ENCODE measurements around the gene NRF1. TPM values are rescaled to one million over a fixed set of nuclear protein-coding genes. Genes with fewer than 3 reads are reported as not detected.
A peak's percentile ranks its signal among the peaks of the same experiment; 100 is the strongest.

Gene NRF1
- total and polyA plus RNA-seq, 5 donors = 5.7 to 20.0 (median 18.8) TPM

DNA sequence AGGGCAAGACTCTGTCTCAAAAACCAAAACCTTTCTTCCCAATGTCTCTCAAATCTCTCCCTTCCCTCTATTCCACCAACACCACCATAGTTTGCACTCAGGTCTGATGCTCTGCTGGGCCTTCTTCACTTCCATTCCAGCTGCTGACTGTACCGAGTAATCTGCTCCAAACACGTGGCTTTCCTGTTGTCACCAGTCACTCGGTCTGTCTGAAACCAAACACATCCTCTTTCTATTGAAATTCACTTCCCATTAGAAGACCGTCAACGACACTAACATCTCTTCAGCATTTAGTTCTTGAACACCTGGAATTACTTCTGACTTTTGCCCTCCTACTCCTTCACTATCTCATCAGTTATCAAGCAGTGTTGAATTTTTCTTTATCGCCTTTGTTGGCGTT is 4.7 kb upstream of the NRF1 start:
- no peak overlapping the region for H3K4me3 ChIP-seq (ENCODE audit: low read length)
- 54% methylated on average over 7 of the region's 7 CpGs for WGBS
- no peaks in the 10 kb centered on the region for H3K9me3 ChIP-seq (ENCODE audit: control insufficient read depth, low read length)
- H3K27me3 ChIP-seq (ENCODE audit: control insufficient read depth, insufficient read depth) = no peaks in the 10 kb centered on the region
- DNase-seq (no peak), ATAC-seq (no peak)
- intact Hi-C loops (cut with DNase I) = no loop called here
- H3K27ac ChIP-seq (ENCODE audit: low read length) = no peak overlapping the region
- no peaks in the 10 kb centered on the region for H3K4me1 ChIP-seq (ENCODE audit: control insufficient read depth, insufficient read depth, low read length)

DNA sequence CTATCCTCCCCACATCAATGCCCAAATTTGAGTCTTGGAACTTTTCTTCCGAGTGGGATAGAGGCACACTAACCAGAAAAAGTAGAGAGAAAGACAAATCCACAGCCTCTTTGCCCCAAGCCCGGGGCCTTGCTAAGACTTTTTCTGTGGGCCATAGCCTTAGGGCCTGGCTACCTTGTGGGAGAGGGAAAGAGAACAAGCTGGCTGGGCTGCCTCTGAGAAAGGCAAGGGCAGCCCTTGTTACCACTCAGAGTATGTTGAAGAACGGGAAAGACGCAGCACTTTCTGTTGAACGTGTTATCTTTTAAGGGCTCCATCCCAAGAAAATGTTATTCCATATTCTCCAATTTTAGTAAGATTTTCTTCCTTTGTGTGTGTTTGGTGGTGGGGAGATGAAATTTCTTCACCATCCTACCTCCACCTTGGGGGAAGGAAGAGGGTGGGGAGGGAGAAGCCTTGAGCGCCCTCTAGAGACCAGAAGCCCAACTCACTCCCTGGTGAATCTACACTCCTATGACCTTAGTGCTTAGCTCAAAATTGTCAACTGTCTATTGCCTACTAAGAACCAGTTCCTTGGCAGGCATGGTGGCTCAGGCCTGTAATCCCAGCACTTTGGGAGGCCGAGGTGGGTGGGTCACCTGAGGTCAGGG is 3.9 kb upstream of the NRF1 start:
- H3K4me3 ChIP-seq (ENCODE audit: low read length) = no peak overlapping the region
- no peaks in the 10 kb centered on the region for H3K27me3 ChIP-seq (ENCODE audit: control insufficient read depth, insufficient read depth)
- H3K27ac ChIP-seq (ENCODE audit: low read length) = no peak overlapping the region
- WGBS = 76% methylated on average over 7 of the region's 7 CpGs
- H3K4me1 ChIP-seq (ENCODE audit: control insufficient read depth, insufficient read depth, low read length) = no peaks in the 10 kb centered on the region
- intact Hi-C loops (cut with DNase I) = no loop called here
- no peaks in the 10 kb centered on the region for H3K9me3 ChIP-seq (ENCODE audit: control insufficient read depth, low read length)
- DNase-seq = no peak
- no peak for ATAC-seq

DNA sequence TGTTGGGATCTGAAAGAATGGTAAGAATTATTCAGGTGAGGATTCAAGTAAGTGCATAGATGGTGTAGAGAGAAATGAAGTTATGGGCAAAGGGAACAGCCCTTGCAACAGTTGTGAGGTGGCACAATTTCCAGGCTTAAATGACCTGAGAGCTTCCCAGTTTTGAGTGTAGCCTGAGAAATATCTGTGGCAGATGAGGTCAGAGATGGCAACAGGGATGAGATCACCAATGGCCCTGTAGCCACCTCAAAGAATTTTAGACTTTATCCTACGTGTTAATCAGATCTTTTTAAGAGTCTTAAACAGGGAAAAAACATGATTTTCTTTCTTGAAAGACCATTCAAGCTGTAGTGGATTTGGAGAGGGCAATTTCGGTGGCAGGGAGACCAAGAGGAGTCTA is 1.9 kb upstream of the NRF1 start:
- no peaks in the 10 kb centered on the region for H3K9me3 ChIP-seq (ENCODE audit: control insufficient read depth, low read length)

DNA sequence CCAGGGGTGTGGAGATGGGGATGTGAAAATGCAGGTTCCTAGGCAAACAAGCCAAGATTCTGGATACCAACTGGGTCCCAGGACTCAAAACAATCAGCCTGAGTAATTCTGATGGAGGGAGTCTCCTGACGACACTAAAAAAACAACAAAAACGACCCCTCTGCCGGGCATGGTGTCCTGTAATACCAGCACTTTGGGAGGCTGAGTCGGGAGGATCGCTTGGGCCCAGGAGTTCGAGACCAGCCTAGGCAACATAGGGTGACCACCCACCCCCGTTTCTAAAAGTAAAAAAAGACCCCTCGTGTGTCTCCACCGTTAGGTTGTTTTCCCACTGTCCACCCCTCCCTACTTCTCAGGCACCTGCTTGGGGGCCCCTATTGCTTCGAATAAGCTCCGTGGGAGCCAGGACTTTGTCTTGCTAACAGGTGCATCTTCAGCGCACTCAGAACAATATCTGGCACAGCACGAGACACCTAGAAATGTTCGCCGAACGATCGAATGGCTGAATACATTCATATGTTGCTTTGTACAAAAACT is 743 bp upstream of the NRF1 start:
- no peaks in the 10 kb centered on the region for H3K9me3 ChIP-seq (ENCODE audit: control insufficient read depth, low read length)
- no peaks in the 10 kb centered on the region for H3K4me1 ChIP-seq (ENCODE audit: control insufficient read depth, insufficient read depth, low read length)
- ATAC-seq (no peak), DNase-seq (no peak)
- intact Hi-C loops (cut with DNase I) = no loop called here
- H3K4me3 ChIP-seq (ENCODE audit: low read length) = peak overlapping the region; percentile 97
- H3K27ac ChIP-seq (ENCODE audit: low read length) = peak overlapping the region; percentile 98
- H3K27me3 ChIP-seq (ENCODE audit: control insufficient read depth, insufficient read depth) = no peaks in the 10 kb centered on the region
- WGBS = 12% methylated on average over 17 of the region's 17 CpGs

More for the DNA sequence above, 1.9 kb upstream of the NRF1 start:
- Histone ChIP-seq H3K4me3 (ENCODE audit: low read length) (no peak overlapping the region), H3K27ac (ENCODE audit: low read length) (no peak overlapping the region), H3K27me3 (ENCODE audit: control insufficient read depth, insufficient read depth) (no peaks in the 10 kb centered on the region), H3K4me1 (ENCODE audit: control insufficient read depth, insufficient read depth, low read length) (no peaks in the 10 kb centered on the region)
- 87% methylated on average over 2 of the region's 2 CpGs for WGBS
- DNase-seq (no peak), ATAC-seq (no peak)
- intact Hi-C loops (cut with DNase I) = no loop called here

DNA sequence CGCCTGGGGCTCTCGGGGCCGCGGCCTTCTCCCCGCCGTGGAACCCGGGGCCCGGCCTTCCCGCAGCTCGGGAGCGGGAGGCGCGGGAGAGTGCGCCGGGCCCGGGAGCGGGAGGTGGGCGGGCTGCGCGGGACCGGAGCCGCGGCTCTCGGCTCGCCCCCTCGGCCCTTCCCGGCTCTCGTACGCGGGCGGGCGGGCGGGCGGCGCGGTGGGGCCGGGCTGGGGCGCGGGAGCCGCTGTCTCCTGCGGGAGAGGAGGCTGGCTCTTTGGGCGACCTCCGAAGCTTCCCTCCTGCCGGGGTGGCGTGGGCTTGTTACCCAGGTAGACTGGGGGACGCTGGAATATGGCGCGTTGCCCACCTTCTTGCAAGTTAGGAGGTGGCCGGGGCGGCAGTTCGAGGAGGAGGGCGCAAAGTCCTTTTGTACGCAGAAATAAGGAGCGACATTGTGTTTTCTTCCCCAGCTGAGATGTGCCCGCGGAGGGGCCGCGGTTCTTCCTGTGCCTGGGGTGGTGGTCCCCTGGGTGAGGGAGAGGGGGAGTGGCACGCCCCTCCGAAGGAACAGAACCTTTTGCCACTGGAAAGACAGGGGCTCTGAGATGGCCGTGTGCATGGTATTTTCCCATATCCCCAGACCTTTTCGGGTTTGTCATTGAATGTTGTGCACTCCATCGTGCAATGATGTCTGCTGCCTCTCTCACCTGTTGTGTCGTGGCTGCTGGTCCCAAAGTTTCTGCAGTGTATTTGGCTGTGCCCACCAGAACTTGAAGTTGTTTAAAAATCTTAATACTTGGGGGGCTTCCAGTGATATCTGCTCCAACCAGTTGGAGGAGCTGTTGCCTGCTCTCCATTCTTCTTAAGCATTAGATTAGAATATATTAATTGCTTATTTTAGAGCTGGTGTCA is 844 bp downstream of the NRF1 start:
- Histone ChIP-seq H3K9me3 (ENCODE audit: control insufficient read depth, low read length) (no peaks in the 10 kb centered on the region), H3K27ac (ENCODE audit: low read length) (peak overlapping the region; percentile 98), H3K4me1 (ENCODE audit: control insufficient read depth, insufficient read depth, low read length) (peaks cover 2% of the 10 kb centered on the region), H3K4me3 (ENCODE audit: low read length) (peak overlapping the region; percentile 97), H3K27me3 (ENCODE audit: control insufficient read depth, insufficient read depth) (no peaks in the 10 kb centered on the region)
- ATAC-seq (peak; percentile 22 to 36), DNase-seq (peak; percentile 66 to 85 (median 82))
- WGBS = under 1% methylated on average over 63 of the region's 64 CpGs
- intact Hi-C loops (cut with DNase I) = no loop called here

DNA sequence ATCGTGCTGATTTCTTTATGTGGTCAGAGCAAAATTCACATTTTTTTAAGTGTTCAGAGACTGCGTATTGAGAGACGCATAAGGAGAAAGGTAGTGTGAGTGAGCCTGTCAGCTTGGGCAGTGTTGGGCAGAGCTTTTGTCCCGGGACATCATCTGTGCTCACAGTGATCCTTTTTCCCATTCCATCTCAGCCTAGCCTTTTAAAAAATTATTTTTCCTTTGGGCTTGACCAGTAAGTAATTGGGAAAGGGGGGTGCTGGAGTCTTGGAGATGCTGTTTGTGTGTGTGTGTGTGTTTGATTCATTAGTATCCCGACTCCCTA is 1.5 kb downstream of the NRF1 start:
- DNase-seq = no peak
- no peaks in the 10 kb centered on the region for H3K27me3 ChIP-seq (ENCODE audit: control insufficient read depth, insufficient read depth)
- no peaks in the 10 kb centered on the region for H3K9me3 ChIP-seq (ENCODE audit: control insufficient read depth, low read length)
- peak overlapping the region; percentile 97 for H3K4me3 ChIP-seq (ENCODE audit: low read length)
- no peak overlapping the region for H3K27ac ChIP-seq (ENCODE audit: low read length)
- ATAC-seq = no peak
- peaks cover 2% of the 10 kb centered on the region for H3K4me1 ChIP-seq (ENCODE audit: control insufficient read depth, insufficient read depth, low read length)
- intact Hi-C loops (cut with DNase I) = no loop called here
- 26% methylated on average over 5 of the region's 5 CpGs for WGBS

GRCh38 chr7:129615018-129615417 is 3.5 kb downstream of the NRF1 start:
- H3K4me3 ChIP-seq (ENCODE audit: low read length) = no peak overlapping the region
- intact Hi-C loops (cut with DNase I) = no loop called here
- peaks cover 4% of the 10 kb centered on the region for H3K4me1 ChIP-seq (ENCODE audit: control insufficient read depth, insufficient read depth, low read length)
- H3K9me3 ChIP-seq (ENCODE audit: control insufficient read depth, low read length) = no peaks in the 10 kb centered on the region
- WGBS = 81% methylated on average over 1 of the region's 1 CpG
- DNase-seq = no peak
- H3K27ac ChIP-seq (ENCODE audit: low read length) = no peak overlapping the region
- no peak for ATAC-seq
- no peaks in the 10 kb centered on the region for H3K27me3 ChIP-seq (ENCODE audit: control insufficient read depth, insufficient read depth)

- H3K9me3 ChIP-seq (ENCODE audit: control insufficient read depth, low read length) = no peaks in the 10 kb centered on the region
- H3K27ac ChIP-seq (ENCODE audit: low read length) = no peak overlapping the region
- no peak for ATAC-seq
- no peaks in the 10 kb centered on the region for H3K27me3 ChIP-seq (ENCODE audit: control insufficient read depth, insufficient read depth)
- H3K4me1 ChIP-seq (ENCODE audit: control insufficient read depth, insufficient read depth, low read length) = peaks cover 4% of the 10 kb centered on the region
- no peak overlapping the region for H3K4me3 ChIP-seq (ENCODE audit: low read length)
- DNase-seq = no peak
- WGBS = 58% methylated on average over 4 of the region's 4 CpGs
- intact Hi-C loops (cut with DNase I) = no loop called here
Observed at GRCh38 chr7:129616530-129616929, 5.0 kb downstream of the NRF1 start.

GRCh38 chr7:129617178-129617577 is 5.7 kb downstream of the NRF1 start:
- H3K9me3 ChIP-seq (ENCODE audit: control insufficient read depth, low read length) = no peaks in the 10 kb centered on the region
- DNase-seq (no peak), ATAC-seq (no peak)
- no peaks in the 10 kb centered on the region for H3K27me3 ChIP-seq (ENCODE audit: control insufficient read depth, insufficient read depth)
- H3K4me1 ChIP-seq (ENCODE audit: control insufficient read depth, insufficient read depth, low read length) = peaks cover 4% of the 10 kb centered on the region
- H3K27ac ChIP-seq (ENCODE audit: low read length) = no peak overlapping the region
- no peak overlapping the region for H3K4me3 ChIP-seq (ENCODE audit: low read length)
- WGBS = 85% methylated on average over 3 of the region's 3 CpGs
- intact Hi-C loops (cut with DNase I) = no loop called here

- intact Hi-C loops (cut with DNase I) = no loop called here
- H3K4me3 ChIP-seq (ENCODE audit: low read length) = no peak overlapping the region
- H3K27me3 ChIP-seq (ENCODE audit: control insufficient read depth, insufficient read depth) = no peaks in the 10 kb centered on the region
- H3K4me1 ChIP-seq (ENCODE audit: control insufficient read depth, insufficient read depth, low read length) = peaks cover 4% of the 10 kb centered on the region
- no peaks in the 10 kb centered on the region for H3K9me3 ChIP-seq (ENCODE audit: control insufficient read depth, low read length)
- H3K27ac ChIP-seq (ENCODE audit: low read length) = no peak overlapping the region
- 32% methylated on average over 1 of the region's 1 CpG for WGBS
- no peak for DNase-seq
- ATAC-seq = no peak
Observed at GRCh38 chr7:129617652-129618051, 6.1 kb downstream of the NRF1 start.

DNA sequence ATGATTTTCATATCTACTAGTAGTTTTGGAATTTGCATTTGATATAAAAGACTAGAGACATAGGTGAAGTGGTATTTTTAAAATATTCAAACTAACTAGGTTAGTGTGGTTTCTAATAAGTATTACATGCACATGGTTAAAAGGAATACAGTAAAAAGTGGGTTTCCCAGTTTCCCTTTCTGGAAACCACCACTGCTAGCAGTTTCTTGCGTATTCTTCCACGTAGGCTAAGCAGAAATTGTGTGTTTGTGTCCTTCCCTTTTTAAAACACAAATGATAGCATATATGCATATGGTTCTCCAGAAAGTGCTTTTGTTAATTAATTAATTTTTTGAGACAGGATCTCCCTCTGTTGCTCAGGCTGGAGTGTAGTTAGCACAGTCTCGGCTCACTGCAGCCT is 15.4 kb downstream of the NRF1 start:
- Histone ChIP-seq H3K4me1 (ENCODE audit: control insufficient read depth, insufficient read depth, low read length) (no peaks in the 10 kb centered on the region), H3K27ac (ENCODE audit: low read length) (no peak overlapping the region), H3K9me3 (ENCODE audit: control insufficient read depth, low read length) (no peaks in the 10 kb centered on the region), H3K4me3 (ENCODE audit: low read length) (no peak overlapping the region), H3K27me3 (ENCODE audit: control insufficient read depth, insufficient read depth) (no peaks in the 10 kb centered on the region)
- no peak for ATAC-seq
- 91% methylated on average over 3 of the region's 3 CpGs for WGBS
- intact Hi-C loops (cut with DNase I) = loop anchor here in 1 of 4 donors (10.0 kb wide), 1 partner anchor 262 kb away; no protein-coding TSS in a partner anchor
- no peak for DNase-seq

Measured in right cardiac atrium (tissue), 5 donors.